DND-41 (cell line): ENCODE data around the gene KRT15.
A peak's percentile ranks its signal among the peaks of the same experiment; 100 is the strongest.

Experiments
- ATAC-seq: fragments of 200-7000 bp; cut with Tn5 transposase; 3 replicates; pipeline ENCODE4 v1.9.1; 2021; ENCODE audit warnings: low read depth; ENCODE audit not compliant: insufficient read depth
- DNase-seq: peaks from one replicate; pipeline ENCODE4 v3.0.0-alpha.2; 2020
- H2AFZ ChIP-seq: 2 replicates; pipeline ENCODE4 v1.6.0; 2012; ENCODE audit warnings: low read depth, low read length
- H3K27ac ChIP-seq: 2 replicates; pipeline ENCODE4 v1.5.1; 2012; ENCODE audit warnings: low read length, inconsistent platforms
- H3K27me3 ChIP-seq: fragments of 200-600 bp; sonication (generic); 2 replicates; pipeline ENCODE4 v1.6.0; 2012; ENCODE audit warnings: low read length, mild to moderate bottlenecking, inconsistent platforms; ENCODE audit not compliant: insufficient read depth, poor library complexity
- H3K36me3 ChIP-seq: 2 replicates; pipeline ENCODE4 v1.5.1; 2012; ENCODE audit warnings: low read length, inconsistent platforms; ENCODE audit not compliant: insufficient read depth
- H3K4me1 ChIP-seq: 2 replicates; pipeline ENCODE4 v1.5.1; 2012; ENCODE audit warnings: mild to moderate bottlenecking, low read length; ENCODE audit not compliant: insufficient read depth
- H3K4me2 ChIP-seq: 2 replicates; pipeline ENCODE4 v1.6.0; 2012; ENCODE audit warnings: mild to moderate bottlenecking, moderate library complexity, low read length, inconsistent platforms; ENCODE audit not compliant: insufficient read depth
- H3K4me3 ChIP-seq, 2 experiments: fragments of 200-600 bp in 1 of 2; shearing (Covaris generic) in 1 of 2; 2 replicates each; pipeline ENCODE4 v1.5.1; 2012 to 2016; ENCODE audit warnings: inconsistent platforms in 2 of 2, low read length in 2 of 2, mild to moderate bottlenecking in 2 of 2, low read depth in 1 of 2, moderate library complexity in 1 of 2
- H3K79me2 ChIP-seq: 2 replicates; pipeline ENCODE4 v1.6.0; 2012; ENCODE audit warnings: low read length, inconsistent platforms; ENCODE audit not compliant: insufficient read depth
- H3K9ac ChIP-seq: 2 replicates; pipeline ENCODE4 v1.6.0; 2012; ENCODE audit warnings: low read depth, mild to moderate bottlenecking, inconsistent platforms, low read length, moderate library complexity
- H3K9me3 ChIP-seq: 2 replicates; pipeline ENCODE4 v1.5.1; 2012; ENCODE audit warnings: low read length, moderate library complexity, mild to moderate bottlenecking, inconsistent platforms; ENCODE audit not compliant: insufficient read depth, severe bottlenecking
- H4K20me1 ChIP-seq: 2 replicates; pipeline ENCODE4 v1.6.0; 2012; ENCODE audit warnings: low read length; ENCODE audit not compliant: insufficient read depth
- EZH2 ChIP-seq: IDR thresholded peaks from 3 replicates; pipeline ENCODE4 v1.6.1; 2012; ENCODE audit warnings: borderline replicate concordance, low read depth, mild to moderate bottlenecking, moderate library complexity, low read length, inconsistent platforms; ENCODE audit not compliant: severe bottlenecking
- TF ChIP-seq, protein P1 (sequence below): IDR thresholded peaks from 2 replicates; pipeline ENCODE4 v1.5.1; 2012; ENCODE audit warnings: borderline replicate concordance, low read length, moderate library complexity, mild to moderate bottlenecking; ENCODE audit not compliant: poor library complexity, severe bottlenecking; ENCODE audit errors: extremely low read depth

The KRT15 gene

DNA sequence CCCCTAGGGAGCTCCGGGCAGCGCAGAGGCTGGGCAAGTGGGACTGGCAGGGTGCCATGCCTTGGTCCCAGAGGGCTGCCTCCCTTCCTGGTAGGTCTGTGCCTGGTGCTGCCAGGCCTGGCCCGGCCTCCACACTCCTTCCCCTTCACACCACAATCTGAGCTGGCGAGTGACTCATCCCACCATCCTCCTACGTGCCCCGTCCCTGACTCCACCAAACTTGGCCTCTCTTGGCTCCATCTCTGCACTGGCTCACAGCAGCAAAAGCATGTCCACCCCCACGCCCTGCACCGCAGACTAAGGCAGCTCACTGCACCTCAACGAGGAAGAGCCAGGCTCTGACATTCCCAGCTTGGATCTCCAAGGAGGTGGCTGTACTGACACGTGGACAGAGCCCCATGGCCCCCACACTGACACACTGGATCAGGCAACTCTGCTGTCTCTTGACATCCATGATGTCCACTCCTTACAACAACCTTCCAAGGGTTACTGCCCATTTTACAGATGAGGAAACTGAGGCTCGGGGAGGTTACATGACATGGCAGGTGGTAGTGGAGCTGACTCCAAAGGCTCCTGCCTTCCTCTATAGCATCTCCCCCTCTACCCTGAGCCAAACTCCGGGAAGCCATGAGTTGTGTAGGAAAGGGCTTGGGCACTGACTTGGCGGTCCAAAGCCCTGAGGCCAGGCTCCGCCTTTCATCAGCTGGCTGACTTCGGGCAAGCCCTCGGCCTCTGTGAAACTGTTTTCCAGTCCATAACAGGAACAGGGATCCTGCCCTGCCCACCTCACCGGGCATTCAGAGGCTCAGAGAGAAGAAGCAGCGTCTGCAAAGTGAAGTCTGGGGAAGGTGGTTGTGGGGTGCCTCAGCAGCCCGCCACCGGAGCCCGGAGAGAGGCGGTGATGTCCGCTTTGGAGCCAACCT lies 29.5 kb upstream of the KRT15 start:
- no peaks in the 10 kb centered on the region; the same call in 1 of the 2 replicates for H4K20me1 ChIP-seq
- H2AFZ ChIP-seq: no peak overlapping the region
- no peak overlapping the region for H3K27ac ChIP-seq
- H3K9me3 ChIP-seq: no peaks in the 10 kb centered on the region
- ATAC-seq (no peak), DNase-seq (peak; percentile 7)
- no peak overlapping the region for H3K9ac ChIP-seq
- no peak for TF ChIP-seq EZH2
- TF ChIP-seq, protein P1, sequence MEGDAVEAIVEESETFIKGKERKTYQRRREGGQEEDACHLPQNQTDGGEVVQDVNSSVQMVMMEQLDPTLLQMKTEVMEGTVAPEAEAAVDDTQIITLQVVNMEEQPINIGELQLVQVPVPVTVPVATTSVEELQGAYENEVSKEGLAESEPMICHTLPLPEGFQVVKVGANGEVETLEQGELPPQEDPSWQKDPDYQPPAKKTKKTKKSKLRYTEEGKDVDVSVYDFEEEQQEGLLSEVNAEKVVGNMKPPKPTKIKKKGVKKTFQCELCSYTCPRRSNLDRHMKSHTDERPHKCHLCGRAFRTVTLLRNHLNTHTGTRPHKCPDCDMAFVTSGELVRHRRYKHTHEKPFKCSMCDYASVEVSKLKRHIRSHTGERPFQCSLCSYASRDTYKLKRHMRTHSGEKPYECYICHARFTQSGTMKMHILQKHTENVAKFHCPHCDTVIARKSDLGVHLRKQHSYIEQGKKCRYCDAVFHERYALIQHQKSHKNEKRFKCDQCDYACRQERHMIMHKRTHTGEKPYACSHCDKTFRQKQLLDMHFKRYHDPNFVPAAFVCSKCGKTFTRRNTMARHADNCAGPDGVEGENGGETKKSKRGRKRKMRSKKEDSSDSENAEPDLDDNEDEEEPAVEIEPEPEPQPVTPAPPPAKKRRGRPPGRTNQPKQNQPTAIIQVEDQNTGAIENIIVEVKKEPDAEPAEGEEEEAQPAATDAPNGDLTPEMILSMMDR: no peak
- H3K36me3 ChIP-seq: no peaks in the 10 kb centered on the region
- no peaks in the 10 kb centered on the region for H3K79me2 ChIP-seq
- H3K4me1 ChIP-seq: peaks cover 3% of the 10 kb centered on the region; the same call in 1 of the 2 replicates
- H3K4me2 ChIP-seq: no peak overlapping the region
- H3K27me3 ChIP-seq: no peaks in the 10 kb centered on the region
- H3K4me3 ChIP-seq: no peak overlapping the region

DNA sequence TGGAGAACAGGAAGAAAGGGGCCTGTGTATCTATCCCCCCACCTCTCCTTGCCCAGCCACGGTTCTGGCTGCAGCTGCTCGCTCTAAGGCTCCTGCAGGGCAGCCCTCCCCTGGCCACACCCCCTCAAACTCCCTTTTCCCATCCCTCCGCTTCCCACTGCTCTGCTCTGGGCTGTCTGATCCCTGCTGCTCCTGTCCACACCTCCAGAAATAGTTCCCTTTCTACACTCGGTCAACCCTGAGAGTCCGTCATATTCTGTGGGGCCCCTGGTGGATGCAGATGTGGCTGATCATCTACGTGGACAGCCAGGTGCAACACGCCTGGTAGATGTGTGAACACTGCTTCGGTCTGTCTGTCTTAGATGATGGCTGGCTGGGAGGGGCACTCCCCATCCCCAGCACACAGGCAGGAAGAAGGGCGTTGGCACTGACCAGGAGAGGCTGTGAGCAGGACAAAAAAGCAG lies 28.7 kb upstream of the KRT15 start:
- H2AFZ ChIP-seq: no peak overlapping the region

DNA sequence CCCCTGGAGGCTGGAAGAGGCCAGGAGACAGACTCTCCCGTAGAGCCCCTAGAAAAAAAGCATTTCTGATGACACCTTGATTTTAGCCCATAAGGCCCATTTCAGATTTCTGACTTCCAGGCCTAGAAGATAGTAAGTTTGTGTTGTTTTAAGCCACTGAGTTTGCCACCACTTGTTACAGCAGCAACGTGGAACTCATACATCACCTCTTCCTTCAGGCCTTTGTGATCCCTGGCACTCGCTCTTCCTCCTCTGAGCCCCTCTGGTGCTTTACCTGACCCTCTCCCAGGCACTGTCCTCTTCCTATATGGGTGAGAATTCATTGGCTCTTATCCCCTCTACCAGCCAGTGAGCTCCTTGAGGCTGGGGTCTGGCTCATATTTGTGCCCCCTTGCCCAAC lies 28.1 kb upstream of the KRT15 start:
- Histone ChIP-seq H3K9me3 (no peaks in the 10 kb centered on the region), H3K4me1 (peaks cover 3% of the 10 kb centered on the region; the same call in 1 of the 2 replicates), H3K27ac (no peak overlapping the region), H3K4me2 (no peak overlapping the region), H3K79me2 (no peaks in the 10 kb centered on the region), H3K36me3 (no peaks in the 10 kb centered on the region), H3K4me3 (no peak overlapping the region), H3K9ac (no peak overlapping the region), H4K20me1 (no peaks in the 10 kb centered on the region; the same call in 1 of the 2 replicates), H2AFZ (no peak overlapping the region), H3K27me3 (no peaks in the 10 kb centered on the region)
- DNase-seq (no peak), ATAC-seq (no peak)
- TF ChIP-seq, protein P1: no peak
- no peak for TF ChIP-seq EZH2

More for the DNA sequence above, 28.7 kb upstream of the KRT15 start:
- no peak for ATAC-seq
- no peak for DNase-seq
- TF ChIP-seq, protein P1: no peak
- Histone ChIP-seq H3K36me3 (no peaks in the 10 kb centered on the region), H3K4me1 (peaks cover 3% of the 10 kb centered on the region; the same call in 1 of the 2 replicates), H3K9ac (no peak overlapping the region), H3K27ac (no peak overlapping the region), H3K4me2 (no peak overlapping the region), H3K27me3 (no peaks in the 10 kb centered on the region), H3K9me3 (no peaks in the 10 kb centered on the region), H4K20me1 (no peaks in the 10 kb centered on the region; the same call in 1 of the 2 replicates), H3K4me3 (no peak overlapping the region), H3K79me2 (no peaks in the 10 kb centered on the region)
